ENCODE results near the gene PPHLN1.

The PPHLN1 gene

DNA sequence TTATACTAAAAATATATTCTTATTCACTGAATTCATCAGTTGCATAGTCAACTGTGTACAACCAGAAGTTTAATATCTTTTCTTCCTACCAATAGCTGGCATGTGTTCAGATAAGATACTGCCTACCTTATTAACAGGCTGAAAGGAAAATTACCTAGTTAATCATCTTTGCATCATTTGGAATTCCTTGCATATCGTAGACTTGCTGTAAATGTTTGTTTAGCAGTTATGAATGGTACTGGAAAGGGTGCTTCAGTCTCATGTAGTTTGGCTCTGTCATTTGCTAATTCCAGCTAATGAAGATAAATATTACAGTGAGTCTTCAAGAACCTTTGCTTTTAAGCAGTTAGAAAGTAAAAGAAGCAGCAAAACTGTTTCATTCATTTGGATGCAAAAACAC is 84.4 kb downstream of the PPHLN1 start:
- no peak overlapping the region for H3K4me3 ChIP-seq (ENCODE audit: low read length)
- no peak for DNase-seq (ENCODE audit: low read depth, low spot score)

GRCh38 chr12:42420395-42420794 is 94.4 kb downstream of the PPHLN1 start:
- no peak for DNase-seq (ENCODE audit: low read depth, low spot score)
- no peak overlapping the region for H3K4me3 ChIP-seq (ENCODE audit: low read length)

DNA sequence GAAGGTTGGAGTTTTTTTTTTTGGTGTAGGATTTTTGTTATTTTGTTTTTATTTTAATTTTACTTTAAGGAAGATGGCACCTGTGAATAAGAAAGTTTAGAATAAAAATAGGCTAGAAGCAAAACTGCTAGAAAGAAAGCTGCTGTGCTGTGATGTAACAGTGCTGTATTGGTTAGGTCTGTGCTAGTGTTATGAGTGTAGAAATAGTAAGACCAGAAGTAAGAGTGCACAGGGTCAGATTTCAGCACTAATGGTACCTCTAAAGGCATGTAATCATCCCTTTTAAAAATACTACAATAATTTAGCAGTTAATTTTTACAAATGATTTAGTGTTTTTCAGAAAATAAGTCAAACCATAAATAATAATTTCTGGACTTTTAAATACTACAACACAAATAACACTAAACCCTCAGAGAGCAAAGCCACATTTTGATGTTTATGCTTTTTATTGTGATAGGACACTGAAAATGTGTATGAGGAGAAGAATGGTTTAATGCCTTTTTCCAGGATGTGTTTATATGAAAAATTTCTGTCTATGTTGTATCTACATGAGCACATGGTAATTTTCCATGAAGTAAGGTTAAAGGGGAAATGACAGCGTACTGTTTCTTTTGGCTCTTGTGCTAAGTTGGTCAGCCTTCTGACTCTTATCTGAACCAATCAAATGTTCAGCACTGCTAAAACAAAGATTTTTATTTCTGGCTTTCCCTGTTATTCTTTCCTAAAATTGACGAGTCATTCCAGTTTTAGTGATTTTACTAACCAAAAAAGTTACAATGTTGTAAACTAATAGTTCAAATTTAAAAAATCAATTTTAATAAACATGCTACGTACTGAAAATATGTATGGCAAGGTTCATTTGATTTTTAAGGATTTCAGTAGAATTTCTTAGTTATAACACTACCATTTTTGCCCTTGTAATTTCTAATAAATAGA is 96.1 kb downstream of the PPHLN1 start:
- no peak for DNase-seq (ENCODE audit: low read depth, low spot score)
- no peak overlapping the region for H3K4me3 ChIP-seq (ENCODE audit: low read length)

GRCh38 chr12:42422785-42423184 is 96.8 kb downstream of the PPHLN1 start:
- no peak for DNase-seq (ENCODE audit: low read depth, low spot score)
- no peak overlapping the region for H3K4me3 ChIP-seq (ENCODE audit: low read length)

DNA sequence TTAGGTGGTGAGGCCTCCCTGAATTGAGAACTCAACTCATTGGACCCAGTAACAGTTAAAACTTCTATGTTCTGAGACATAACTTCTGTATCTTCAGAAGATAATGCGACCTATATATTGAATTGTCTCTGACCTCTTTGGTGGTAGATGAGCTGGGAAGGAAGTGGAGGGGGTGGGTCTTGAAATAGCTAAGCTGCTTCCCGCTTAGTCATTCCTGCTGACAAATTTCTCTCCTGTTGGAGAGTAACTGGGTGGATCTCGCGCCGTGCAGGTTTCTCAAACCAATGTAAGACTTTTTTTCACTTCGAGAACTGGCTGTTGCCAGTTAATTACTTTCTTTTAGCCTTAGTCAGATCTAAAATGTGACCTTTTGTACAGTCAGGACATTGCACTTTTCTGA is 100.8 kb downstream of the PPHLN1 start:
- no peak for DNase-seq (ENCODE audit: low read depth, low spot score)
- H3K4me3 ChIP-seq (ENCODE audit: low read length) = no peak overlapping the region

DNA sequence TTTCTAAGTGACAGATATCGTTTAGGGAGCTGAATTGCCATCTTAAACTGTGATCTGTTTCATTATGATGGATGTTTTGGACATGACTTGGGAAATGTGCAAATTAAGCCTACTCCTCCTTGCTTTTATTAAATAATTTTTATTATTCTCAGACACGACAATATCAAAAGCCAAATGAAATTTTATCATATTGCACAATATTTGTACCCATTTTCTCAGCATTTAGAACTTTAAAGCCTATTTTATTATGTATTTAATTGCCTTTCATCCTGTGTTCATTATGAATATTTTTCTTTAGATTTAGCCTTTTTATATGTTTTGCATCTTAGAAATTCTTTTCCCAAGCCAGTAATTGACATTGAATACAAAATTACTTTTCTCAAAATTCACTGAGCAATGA is 102.9 kb downstream of the PPHLN1 start:
- no peak for DNase-seq (ENCODE audit: low read depth, low spot score)
- H3K4me3 ChIP-seq (ENCODE audit: low read length) = no peak overlapping the region

DNA sequence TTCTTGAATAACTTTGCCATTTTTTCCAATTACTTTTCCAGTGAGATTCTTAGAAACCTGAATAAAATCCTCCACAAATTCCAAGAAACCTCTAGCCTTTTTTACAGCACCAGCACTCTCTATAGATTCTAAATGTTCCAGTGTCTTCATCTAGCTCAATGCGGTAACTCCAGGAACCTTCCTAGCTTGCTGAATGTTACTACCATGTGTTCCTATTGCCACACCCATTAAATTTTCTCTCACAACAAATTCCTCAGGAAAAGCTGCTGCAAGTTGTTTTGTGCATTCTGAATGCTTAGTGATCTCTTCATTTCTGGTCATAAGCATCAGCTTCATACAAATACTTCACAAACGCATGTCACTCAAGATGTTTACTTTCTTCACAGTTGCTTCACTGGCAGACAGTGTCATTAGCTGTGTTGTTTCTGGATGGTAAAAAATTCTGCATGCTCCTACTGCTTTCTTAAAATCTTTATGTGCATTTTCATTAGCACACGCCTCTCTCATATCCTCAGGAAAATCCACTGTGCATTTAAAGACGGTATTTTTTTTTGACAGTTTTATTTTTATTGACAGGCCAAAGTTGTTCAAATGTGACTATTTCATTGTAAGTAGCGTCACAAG is 106.7 kb downstream of the PPHLN1 start:
- no peak overlapping the region for H3K4me3 ChIP-seq (ENCODE audit: low read length)
- DNase-seq (ENCODE audit: low read depth, low spot score) = no peak

- no peak for DNase-seq (ENCODE audit: low read depth, low spot score)
- no peak overlapping the region for H3K4me3 ChIP-seq (ENCODE audit: low read length)
These were observed 114.6 kb downstream of the PPHLN1 start for GRCh38 chr12:42440608-42441007.

GRCh38 chr12:42442311-42442759 is 116.4 kb downstream of the PPHLN1 start:
- DNase-seq (ENCODE audit: low read depth, low spot score) = no peak
- H3K4me3 ChIP-seq (ENCODE audit: low read length) = no peak overlapping the region

- H3K4me3 ChIP-seq (ENCODE audit: low read length) = no peak overlapping the region
- no peak for DNase-seq (ENCODE audit: low read depth, low spot score)
These were observed 116.9 kb downstream of the PPHLN1 start for GRCh38 chr12:42442888-42443287.

- H3K4me3 ChIP-seq (ENCODE audit: low read length) = no peak overlapping the region
- DNase-seq (ENCODE audit: low read depth, low spot score) = no peak
These were observed 118.4 kb downstream of the PPHLN1 start for GRCh38 chr12:42444192-42444943.

DNA sequence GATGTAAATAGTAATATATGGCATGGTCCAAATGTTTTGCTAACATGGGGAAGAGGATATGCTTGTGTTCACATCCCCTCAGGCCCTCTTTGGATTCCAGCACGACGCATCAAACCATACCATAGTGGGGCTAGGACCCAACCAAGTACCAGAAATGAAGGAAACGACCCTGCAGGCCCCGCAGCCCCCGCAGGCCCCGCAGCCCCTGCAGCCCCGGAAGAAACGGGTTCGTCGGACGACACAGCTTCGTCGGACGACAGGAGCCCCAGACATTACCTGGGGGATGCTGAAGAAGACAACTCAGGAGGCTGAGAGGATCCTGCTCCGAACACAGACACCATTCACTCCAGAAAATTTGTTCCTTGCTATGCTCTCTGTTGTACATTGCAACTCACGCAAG is 119.9 kb downstream of the PPHLN1 start:
- no peak overlapping the region for H3K4me3 ChIP-seq (ENCODE audit: low read length)
- no peak for DNase-seq (ENCODE audit: low read depth, low spot score)

GRCh38 chr12:42446761-42447160 is 120.8 kb downstream of the PPHLN1 start:
- H3K4me3 ChIP-seq (ENCODE audit: low read length) = no peak overlapping the region
- DNase-seq (ENCODE audit: low read depth, low spot score) = no peak

DNA sequence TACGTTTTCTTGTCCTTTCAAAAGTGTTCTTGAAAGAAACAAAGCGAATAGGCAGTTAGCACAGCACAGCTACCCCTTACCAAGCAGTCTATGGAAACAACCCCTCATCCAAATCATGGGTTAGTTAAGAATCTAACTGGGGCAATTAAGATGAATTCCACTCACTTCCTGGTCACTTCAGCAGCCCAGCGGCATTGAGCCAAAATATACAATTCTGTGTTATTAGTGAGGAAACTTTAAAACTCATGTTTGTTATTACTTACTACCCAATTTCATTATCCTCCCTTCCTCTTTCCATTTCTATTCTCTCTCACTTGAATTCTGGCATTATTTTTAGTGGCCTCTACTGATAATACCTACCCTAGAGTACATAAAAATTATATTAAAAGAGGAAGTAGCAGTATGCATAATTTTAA is 121.4 kb downstream of the PPHLN1 start:
- H3K4me3 ChIP-seq (ENCODE audit: low read length) = no peak overlapping the region
- no peak for DNase-seq (ENCODE audit: low read depth, low spot score)

- H3K4me3 ChIP-seq (ENCODE audit: low read length) = no peak overlapping the region
- DNase-seq (ENCODE audit: low read depth, low spot score) = no peak
These were observed 122.9 kb downstream of the PPHLN1 start for GRCh38 chr12:42448841-42449240.

- DNase-seq (ENCODE audit: low read depth, low spot score) = no peak
- no peak overlapping the region for H3K4me3 ChIP-seq (ENCODE audit: low read length)
These were observed 124.3 kb downstream of the PPHLN1 start for GRCh38 chr12:42450248-42450647.

- no peak for DNase-seq (ENCODE audit: low read depth, low spot score)
- no peak overlapping the region for H3K4me3 ChIP-seq (ENCODE audit: low read length)
These were observed 132.6 kb downstream of the PPHLN1 start for GRCh38 chr12:42458575-42458974.

DNA sequence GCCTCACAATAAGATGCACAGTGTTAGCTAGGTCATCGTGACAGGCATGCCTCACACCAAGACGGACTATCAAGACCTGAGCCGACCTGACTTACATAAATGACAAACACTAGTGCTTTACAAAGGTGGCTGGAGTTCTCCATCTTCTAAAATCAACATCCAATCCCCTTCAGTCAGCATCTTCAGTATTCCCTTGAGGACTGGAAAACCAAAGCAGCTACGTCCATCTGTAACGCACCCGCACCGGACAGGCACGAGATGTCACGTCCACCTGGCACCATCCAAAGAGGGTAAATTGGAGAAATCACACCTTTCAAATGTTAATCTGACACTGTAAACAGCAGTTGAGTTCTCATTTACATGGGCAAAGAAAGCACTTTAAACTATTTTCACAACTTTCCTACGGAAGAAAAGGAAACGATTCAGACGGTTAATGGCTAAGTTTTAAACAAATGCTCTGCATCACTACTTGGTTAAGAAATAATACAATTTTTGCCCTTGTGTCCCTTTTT is 133.4 kb downstream of the PPHLN1 start:
- no peak overlapping the region for H3K4me3 ChIP-seq (ENCODE audit: low read length)
- DNase-seq (ENCODE audit: low read depth, low spot score) = no peak

- no peak for DNase-seq (ENCODE audit: low read depth, low spot score)
- H3K4me3 ChIP-seq (ENCODE audit: low read length) = no peak overlapping the region
These were observed 136.5 kb downstream of the PPHLN1 start for GRCh38 chr12:42462486-42462885.

DNA sequence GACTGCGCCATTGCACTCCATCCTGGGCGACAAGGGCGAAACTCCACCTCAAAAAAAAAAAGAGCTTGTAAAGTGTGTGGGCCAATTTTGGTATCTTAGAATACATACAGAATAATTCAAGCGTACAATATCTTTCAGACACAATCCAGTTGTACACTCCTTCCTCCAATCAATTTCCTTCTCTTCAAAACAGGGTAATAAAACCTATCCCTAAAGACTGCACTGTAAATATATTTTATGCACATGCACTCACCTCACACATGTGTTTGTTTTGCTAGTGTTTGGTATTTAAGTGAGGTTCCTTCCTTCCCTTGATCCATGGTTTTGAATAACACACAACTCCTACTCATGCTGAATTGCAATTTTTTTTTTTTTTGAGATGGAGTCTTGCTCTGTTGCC is 137.7 kb downstream of the PPHLN1 start:
- no peak for DNase-seq (ENCODE audit: low read depth, low spot score)
- H3K4me3 ChIP-seq (ENCODE audit: low read length) = no peak overlapping the region
